GM12878 (cell line): ENCODE data around the gene LYZL1. TPM values are rescaled to one million over a fixed set of nuclear protein-coding genes. Genes with fewer than 3 reads are reported as not detected.
"Not testable (repeated sequence)": the region's sequence is repeated elsewhere in the genome, so short reads cannot be mapped to it uniquely, and the experiment has no call there.

Experiments used
- ATAC-seq: fragments of 200-7000 bp; cut with Tn5 transposase; 3 replicates; pipeline ENCODE4 v1.9.1; 2020; ENCODE audit warnings: mild to moderate bottlenecking, moderate library complexity
- BruUV-seq: library from RNA; stranded (reverse); fragments of 400-500 nt; replicated peaks from 2 replicates; lab custom pipeline; 2021; lab: Mats Ljungman, UMichigan
- CTCF ChIA-PET: fragments of 300-600 bp; sonication (Branson Sonifier 250); formaldehyde crosslinking; extraction: SDS; loops from one replicate; lab custom pipeline; 2021; ENCODE audit warnings: inconsistent platforms; lab: Yijun Ruan, JAX
- POLR2A ChIA-PET: fragments of 350-600 bp; formaldehyde crosslinking; extraction: SDS; loops from one replicate; lab custom pipeline; 2021; ENCODE audit warnings: inconsistent platforms; lab: Charles Lee
- RAD21 ChIA-PET: fragments of 300-600 bp; sonication (Branson Sonifier 250); formaldehyde crosslinking; loops from one replicate; lab custom pipeline; 2023; ENCODE audit warnings: antibody characterized with exemption; ENCODE audit not compliant: unreplicated experiment; lab: Charles Lee
- SMC1A ChIA-PET: fragments of 300-600 bp; sonication (Branson Sonifier 250); formaldehyde crosslinking; loops from one replicate; lab custom pipeline; 2023; ENCODE audit not compliant: unreplicated experiment, uncharacterized antibody; lab: Charles Lee
- DNase-seq: peaks from one replicate; pipeline ENCODE4 v3.0.0-alpha.2; 2011; ENCODE audit warnings: low read depth, low spot score
- FAIRE-seq: peaks from 3 replicates; lab custom pipeline; 2011; peaks lifted over from hg19 to GRCh38; lab: Jason Lieb, UNC
- H2AFZ ChIP-seq: 2 replicates; pipeline ENCODE4 v1.6.0; 2011; ENCODE audit warnings: low read depth, low read length, control low read depth; ENCODE audit not compliant: control insufficient read depth
- H3K27ac ChIP-seq: 2 replicates; pipeline ENCODE4 v1.5.1; 2011; ENCODE audit warnings: control low read depth; ENCODE audit not compliant: control insufficient read depth, insufficient read depth
- H3K27me3 ChIP-seq, 2 experiments: replicated peaks in 1 of 2; 2 replicates each; pipeline versions ENCODE4 v1.6.0 to v1.6.1; 2011; ENCODE audit warnings: low read length in 1 of 2; ENCODE audit not compliant: control insufficient read depth in 2 of 2, insufficient read depth in 2 of 2
- H3K36me3 ChIP-seq, 2 experiments: 2 replicates each; pipeline ENCODE4 v1.5.1; 2011; ENCODE audit warnings: low read length in 1 of 2; ENCODE audit not compliant: control insufficient read depth in 2 of 2, insufficient read depth in 2 of 2
- H3K4me1 ChIP-seq: 2 replicates; pipeline ENCODE4 v1.6.1; 2011; ENCODE audit warnings: mild to moderate bottlenecking, low read length, moderate library complexity, mixed read lengths; ENCODE audit not compliant: control insufficient read depth, insufficient read depth
- H3K4me2 ChIP-seq: 2 replicates; pipeline ENCODE4 v1.6.0; 2011; ENCODE audit warnings: control low read depth; ENCODE audit not compliant: control insufficient read depth, insufficient read depth
- H3K4me3 ChIP-seq: fragments of 200-600 bp; sonication (generic); 2 replicates; pipeline ENCODE4 v1.5.1; 2016
- H3K79me2 ChIP-seq: 2 replicates; pipeline ENCODE4 v1.6.0; 2011; ENCODE audit warnings: low read length; ENCODE audit not compliant: control insufficient read depth, insufficient read depth
- H3K9ac ChIP-seq: 2 replicates; pipeline ENCODE4 v1.8.0; 2011; ENCODE audit warnings: low read length, control low read depth, mixed read lengths; ENCODE audit not compliant: control insufficient read depth, insufficient read depth
- H3K9me3 ChIP-seq: replicated peaks from 3 replicates; pipeline ENCODE4 v1.5.1; 2011; ENCODE audit warnings: mild to moderate bottlenecking, low read length; ENCODE audit not compliant: control insufficient read depth, insufficient read depth
- H4K20me1 ChIP-seq: 2 replicates; pipeline ENCODE4 v1.6.0; 2011; ENCODE audit not compliant: control insufficient read depth, insufficient read depth
- SIX5 ChIP-seq: IDR thresholded peaks from 2 replicates; pipeline ENCODE4 v1.6.1; 2011; ENCODE audit warnings: mild to moderate bottlenecking, low read depth, low read length, moderate library complexity; ENCODE audit not compliant: severe bottlenecking
- WGBS: methylation state at CpG from one replicate; pipeline ENCODE4 v1.1.6; 2016; ENCODE audit warnings: low lambda C conversion rate; ENCODE audit not compliant: insufficient replicate concordance, insufficient coverage; ENCODE audit errors: missing lambda C conversion rate; 5-methylcytosine and 5-hydroxymethylcytosine counted together
- in situ Hi-C: fragments of 300-500 bp; cut with MboI; formaldehyde crosslinking; loops from 9 replicates; pipeline ENCODE4 v1.14.3; 2018; ENCODE audit warnings: mixed read lengths
- intact Hi-C: fragments of 100-400 bp; cut with micrococcal nuclease; formaldehyde crosslinking; loops from one replicate; pipeline ENCODE4 v1.14.2; 2022; ENCODE audit not compliant: unreplicated experiment
- polyA plus RNA-seq, 11 experiments: library from polyadenylated mRNA; depleted of rRNA in 4 of 11; unstranded in 6 of 11; stranded (reverse) in 5 of 11; fragments of >200 nt; fragmentation: Nextera tagmentation in 4 of 11; fragmentation: Illumina TruSeq in 1 of 11; extraction: Ambion mirVana in 4 of 11; extraction: Trizol in 1 of 11; gene quantifications; 1 replicate in 1 of 11; 2 replicates in 10 of 11; pipeline versions ENCODE4 v1.2.1 to v1.2.3, GENCODE V29; 2011 to 2016; ENCODE audit warnings: inconsistent platforms in 2 of 11, missing spikeins in 2 of 11, low read depth in 1 of 11
- total RNA-seq, 4 experiments: library from RNA; depleted of rRNA in 3 of 4; stranded (reverse); fragments of >200 nt in 3 of 4; fragmentation: Illumina TruSeq in 1 of 4; extraction: Trizol in 1 of 4; gene quantifications; 2 replicates each; pipeline versions ENCODE4 v1.2.1 to v1.2.3, GENCODE V29; 2013 to 2021
- TF ChIP-seq, protein P1 (sequence below): fragments of 450-650 bp; IDR thresholded peaks from 2 replicates; pipeline ENCODE4 v1.6.1; 2018; ENCODE audit warnings: borderline replicate concordance, mild to moderate bottlenecking; ENCODE audit not compliant: partially characterized antibody
- TF ChIP-seq, protein P2 (sequence below): fragments of 450-650 bp; IDR thresholded peaks from 2 replicates; pipeline ENCODE4 v1.6.1; 2016; ENCODE audit warnings: mild to moderate bottlenecking

The LYZL1 gene
- total and polyA plus RNA-seq, 10 of the 15 experiments (the other 5 are each of a cell fraction or from before 2014, with no cell fraction given) = not detected

DNA sequence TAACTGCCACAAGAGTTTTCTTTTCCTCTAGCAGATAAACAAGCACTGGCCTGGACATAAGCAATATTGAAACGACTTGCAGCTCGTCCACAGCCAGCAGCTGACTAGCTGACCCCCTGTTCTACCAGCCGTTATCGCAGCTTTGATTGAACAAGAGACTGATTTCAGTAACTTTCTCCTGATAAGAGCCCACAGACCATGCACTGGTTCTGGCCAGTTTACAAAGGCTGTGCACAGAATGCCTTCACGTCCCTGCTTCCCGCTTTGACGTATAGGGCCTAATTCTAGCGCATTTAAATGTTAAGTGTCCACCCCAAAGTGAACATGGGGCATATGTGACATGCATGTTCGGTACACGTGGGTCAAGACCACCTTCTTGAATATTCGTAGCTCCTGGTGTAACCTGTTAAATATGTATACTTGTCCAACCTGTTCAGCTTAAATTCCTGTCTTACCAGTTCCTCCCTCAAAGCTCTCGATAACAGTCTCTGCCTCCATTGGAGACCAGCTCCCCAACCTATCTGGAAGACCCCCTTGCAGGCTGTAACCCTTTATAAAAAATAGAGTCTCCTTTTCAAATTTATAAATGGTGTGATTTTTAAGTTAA is 69.2 kb downstream of the LYZL1 start (continued):
- TF ChIP-seq, protein P1, sequence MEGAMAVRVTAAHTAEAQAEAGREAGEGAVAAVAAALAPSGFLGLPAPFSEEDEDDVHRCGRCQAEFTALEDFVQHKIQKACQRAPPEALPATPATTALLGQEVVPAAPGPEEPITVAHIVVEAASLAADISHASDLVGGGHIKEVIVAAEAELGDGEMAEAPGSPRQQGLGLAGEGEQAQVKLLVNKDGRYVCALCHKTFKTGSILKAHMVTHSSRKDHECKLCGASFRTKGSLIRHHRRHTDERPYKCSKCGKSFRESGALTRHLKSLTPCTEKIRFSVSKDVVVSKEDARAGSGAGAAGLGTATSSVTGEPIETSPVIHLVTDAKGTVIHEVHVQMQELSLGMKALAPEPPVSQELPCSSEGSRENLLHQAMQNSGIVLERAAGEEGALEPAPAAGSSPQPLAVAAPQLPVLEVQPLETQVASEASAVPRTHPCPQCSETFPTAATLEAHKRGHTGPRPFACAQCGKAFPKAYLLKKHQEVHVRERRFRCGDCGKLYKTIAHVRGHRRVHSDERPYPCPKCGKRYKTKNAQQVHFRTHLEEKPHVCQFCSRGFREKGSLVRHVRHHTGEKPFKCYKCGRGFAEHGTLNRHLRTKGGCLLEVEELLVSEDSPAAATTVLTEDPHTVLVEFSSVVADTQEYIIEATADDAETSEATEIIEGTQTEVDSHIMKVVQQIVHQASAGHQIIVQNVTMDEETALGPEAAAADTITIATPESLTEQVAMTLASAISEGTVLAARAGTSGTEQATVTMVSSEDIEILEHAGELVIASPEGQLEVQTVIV = no peak
- TF ChIP-seq SIX5 = no peak

DNA sequence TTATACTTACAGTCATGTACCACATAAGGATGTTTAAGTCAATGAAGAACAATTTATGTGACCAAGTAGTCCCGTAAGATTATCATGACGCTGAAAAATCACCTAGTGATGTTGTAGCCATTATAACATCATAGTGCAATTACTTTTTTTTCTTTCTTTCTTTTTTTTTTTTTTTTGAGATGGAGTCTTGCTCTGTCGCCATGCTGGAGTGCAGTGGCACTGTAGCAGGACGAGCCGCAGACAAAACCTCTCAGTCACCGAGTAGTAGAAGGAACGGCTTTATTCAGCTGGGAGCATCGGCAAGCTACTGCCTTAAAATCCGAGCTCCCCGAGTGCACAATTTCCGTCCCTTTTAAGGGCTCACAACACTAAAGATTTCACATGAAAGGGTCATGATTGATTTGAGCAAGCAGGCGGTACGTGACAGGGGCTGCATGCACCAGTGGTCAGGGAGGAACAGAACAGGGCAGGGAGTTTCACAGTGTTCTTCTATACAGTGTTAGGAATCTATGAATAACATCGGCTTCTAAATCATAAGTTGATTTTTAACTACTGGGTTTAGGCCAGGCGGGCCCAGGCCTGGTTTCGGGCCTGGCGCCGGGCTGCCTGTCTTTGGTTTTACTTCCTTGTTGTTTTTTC is 71.5 kb downstream of the LYZL1 start:
- FAIRE-seq, BruUV-seq, H3K36me3 ChIP-seq, intact Hi-C loops, in situ Hi-C loops, H2AFZ ChIP-seq, SMC1A ChIA-PET, CTCF ChIA-PET, H3K9me3 ChIP-seq, RAD21 ChIA-PET, POLR2A ChIA-PET, H3K27ac ChIP-seq, H3K9ac ChIP-seq, H3K4me2 ChIP-seq, H3K27me3 ChIP-seq, ATAC-seq, H4K20me1 ChIP-seq, DNase-seq, H3K4me1 ChIP-seq, H3K79me2 ChIP-seq, H3K4me3 ChIP-seq: not testable (repeated sequence)
- TF ChIP-seq, protein P2, sequence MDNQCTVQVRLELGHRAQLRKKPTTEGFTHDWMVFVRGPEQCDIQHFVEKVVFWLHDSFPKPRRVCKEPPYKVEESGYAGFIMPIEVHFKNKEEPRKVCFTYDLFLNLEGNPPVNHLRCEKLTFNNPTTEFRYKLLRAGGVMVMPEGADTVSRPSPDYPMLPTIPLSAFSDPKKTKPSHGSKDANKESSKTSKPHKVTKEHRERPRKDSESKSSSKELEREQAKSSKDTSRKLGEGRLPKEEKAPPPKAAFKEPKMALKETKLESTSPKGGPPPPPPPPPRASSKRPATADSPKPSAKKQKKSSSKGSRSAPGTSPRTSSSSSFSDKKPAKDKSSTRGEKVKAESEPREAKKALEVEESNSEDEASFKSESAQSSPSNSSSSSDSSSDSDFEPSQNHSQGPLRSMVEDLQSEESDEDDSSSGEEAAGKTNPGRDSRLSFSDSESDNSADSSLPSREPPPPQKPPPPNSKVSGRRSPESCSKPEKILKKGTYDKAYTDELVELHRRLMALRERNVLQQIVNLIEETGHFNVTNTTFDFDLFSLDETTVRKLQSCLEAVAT = 0 out of 2 replicates have a peak, but pooled peaks have one; percentile 42
- 64% methylated on average over 17 of the region's 18 CpGs for WGBS
